ENCODE data around the gene ZNF311.

ZNF311 gene

DNA sequence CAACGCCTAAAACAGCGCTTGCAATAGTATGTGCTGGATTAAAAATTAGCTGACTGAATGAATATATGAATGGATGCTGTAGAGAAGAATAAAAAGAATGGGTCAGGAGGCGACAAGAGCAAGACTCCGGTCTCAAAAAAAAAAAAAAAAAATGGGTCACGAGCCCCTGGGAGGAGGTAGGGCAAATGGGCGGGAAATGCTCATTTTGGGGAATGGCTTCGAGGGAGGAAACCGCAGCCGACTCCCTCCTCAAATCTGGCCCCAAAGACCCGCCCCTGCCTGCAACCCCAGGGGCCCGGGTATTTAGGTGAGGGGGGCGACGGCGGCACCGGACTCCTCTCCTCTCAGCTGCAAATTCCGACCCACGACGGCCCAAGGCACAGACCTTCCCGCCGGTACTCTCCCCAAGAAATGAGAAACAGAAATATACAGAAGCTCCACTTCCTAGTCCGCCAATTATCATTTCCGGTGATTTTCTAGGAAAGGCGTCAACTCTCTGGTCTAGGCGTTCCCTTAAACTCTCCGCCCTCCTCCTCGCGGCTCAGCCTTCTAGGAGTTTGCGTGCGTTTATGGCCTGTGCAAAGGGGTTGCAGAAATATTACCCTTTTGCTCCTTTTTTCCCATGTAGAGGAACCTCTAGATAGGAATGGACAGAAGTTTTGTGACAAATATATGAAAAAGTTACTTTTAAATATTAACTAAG is at the start of gene ZNF311:
Gene ZNF311, minus strand, starts transcription at position 133 of the 703 bp plus-strand sequence. CDS start 1,361 bp downstream, outside the sequence.
- DNase-seq, result peak; percentile 10

DNA sequence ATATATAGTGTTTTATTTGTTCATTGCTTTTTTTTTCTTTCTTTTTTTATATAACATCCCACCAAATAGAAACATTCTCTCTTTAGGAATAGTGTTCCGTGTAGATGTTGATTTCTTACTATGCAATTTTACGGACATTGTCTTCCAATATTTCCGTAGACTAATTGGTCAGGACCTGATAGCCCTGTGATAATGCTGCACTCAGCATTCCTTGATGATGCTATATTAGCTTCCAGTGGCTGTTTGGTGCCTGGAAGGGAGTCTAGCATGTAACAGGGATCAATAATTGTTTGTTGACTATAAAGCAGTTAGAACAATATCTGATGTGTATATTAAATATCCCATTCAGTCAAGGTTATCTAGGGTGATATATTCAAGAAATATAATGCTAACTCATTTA is 46.6 kb upstream of the ZNF311 start:
- DNase-seq, result no peak

DNA sequence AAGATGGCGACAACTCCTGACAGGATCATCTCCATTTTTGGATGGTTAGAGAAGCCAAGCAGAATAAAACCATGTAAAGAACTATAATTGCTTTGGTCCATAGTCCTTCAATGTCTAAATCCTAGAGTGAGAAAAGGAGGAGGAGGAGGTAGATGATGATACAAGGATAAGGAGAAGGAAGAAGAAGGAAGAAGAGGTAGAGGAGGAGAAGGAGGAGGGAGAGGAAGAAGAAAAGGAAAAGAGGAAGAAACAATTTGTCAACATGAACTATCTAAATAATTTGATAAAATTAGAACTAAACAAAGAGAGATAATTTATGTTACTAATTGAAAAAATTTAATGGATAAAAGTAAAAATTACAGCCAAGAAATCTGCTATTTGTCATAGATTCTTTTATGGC is 40.0 kb upstream of the ZNF311 start, which contains the start of gene OR2W1:
Gene OR2W1, minus strand, starts transcription at position 101 of the 400 bp plus-strand sequence. Its CDS starts 0 bp downstream, at position 101.
- no peak for DNase-seq

DNA sequence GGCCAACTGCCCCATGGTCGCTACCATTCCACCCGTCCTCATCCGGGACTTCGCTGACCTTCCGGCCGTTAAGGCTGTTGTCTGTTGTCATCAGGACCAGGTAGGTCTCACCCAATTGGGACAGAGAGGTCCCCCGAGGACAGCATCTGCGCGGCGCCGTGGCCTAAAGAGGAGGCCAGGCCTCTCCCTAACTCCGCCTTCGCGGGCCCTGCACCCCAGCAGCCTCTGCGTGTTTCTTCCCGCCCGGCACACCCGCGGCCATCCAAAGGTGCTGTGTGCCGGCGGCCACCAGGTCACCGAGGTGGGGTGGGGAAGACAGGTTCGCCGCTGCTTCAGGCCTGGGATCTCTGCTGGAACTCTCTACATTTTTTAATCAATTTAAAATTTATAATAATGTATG is 30.8 kb upstream of the ZNF311 start:
- DNase-seq, result no peak

DNA sequence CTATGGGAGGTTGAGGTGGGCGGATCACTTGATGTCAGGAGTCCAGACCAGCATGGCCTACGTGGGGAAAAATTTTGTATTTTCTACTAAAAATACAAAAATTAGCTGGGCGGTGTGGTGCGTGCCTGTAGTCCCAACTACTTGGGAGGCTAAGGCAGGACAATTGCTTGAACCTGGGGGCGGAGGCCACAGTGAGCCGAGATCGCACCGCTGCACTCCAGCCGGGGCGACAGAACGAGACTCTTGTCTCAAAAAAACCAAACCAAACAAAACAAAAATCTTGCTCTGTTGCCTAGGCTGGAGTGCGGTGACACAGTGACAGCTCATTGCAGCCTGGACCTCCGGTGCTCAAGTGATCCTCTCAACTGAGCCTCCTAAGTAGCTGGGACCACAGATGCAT is 23.7 kb upstream of the ZNF311 start:
- no peak for DNase-seq

DNA sequence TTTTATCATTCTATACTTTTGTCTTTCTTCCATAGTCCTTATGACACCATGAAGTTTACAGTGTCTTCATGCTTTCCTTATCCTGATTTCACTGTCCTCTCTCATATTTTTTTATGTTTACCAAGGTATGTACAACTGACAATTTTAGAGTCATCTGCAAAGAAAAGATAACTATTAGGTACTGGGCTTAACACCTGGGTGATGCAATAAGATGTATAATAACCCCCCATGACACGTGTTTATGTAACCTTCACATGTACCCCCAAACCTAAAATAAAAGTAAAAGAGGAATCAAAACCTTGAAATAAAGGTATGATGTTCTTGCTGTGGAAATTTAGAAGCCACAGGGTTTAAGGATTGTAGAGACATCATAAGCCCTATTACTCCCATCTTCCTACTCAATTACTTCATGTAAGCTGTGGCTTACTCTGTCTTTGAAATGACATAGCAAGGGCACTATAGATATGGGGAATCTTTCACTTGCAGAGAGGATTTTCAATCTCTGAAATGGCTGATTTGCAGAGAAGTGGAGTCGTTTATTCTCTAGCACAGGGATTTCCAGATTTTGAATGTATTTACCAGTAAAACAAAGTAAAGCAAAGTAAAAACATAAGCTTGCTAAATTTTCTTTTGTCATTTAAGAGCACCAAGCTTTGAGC is 20.9 kb upstream of the ZNF311 start:
- no peak for DNase-seq

DNA sequence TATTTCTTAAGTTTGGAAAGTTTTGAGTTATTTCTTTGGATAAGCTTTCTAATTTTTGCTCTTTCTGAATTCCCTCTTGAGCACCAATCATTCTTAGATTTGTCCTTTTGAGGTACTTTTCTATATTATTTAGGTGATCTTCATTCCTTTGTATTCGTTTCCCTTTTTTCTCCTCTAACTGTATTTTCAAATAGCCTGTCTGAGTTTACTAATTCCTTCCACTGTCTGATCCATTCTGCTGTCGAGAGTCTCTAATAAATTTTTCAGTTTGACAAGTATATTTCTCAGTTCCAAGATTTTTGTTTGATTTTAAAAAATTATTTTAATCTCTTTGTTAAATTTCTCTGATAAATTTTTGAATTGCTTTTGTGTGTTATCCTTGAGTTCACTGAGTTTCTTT is 16.3 kb upstream of the ZNF311 start:
- DNase-seq, result no peak

DNA sequence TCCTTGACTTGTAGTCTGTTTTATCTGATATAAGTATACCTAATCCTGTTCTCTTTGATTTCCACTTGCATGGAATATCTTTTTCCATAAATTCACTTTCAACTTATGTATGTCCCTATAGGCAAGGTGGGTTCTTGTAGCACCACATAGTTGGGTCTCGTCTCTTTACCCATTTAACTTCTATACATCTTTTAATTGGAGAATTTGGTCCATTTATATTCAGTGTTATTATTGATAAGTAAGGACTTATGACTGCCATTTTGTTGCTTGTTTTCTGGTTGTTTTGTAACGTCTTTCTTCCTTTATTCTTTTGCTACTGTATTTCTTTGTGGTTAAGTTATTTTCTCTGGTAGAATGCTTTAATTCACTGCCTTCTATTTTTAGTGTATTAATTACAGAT is 14.5 kb upstream of the ZNF311 start:
- no peak for DNase-seq

DNA sequence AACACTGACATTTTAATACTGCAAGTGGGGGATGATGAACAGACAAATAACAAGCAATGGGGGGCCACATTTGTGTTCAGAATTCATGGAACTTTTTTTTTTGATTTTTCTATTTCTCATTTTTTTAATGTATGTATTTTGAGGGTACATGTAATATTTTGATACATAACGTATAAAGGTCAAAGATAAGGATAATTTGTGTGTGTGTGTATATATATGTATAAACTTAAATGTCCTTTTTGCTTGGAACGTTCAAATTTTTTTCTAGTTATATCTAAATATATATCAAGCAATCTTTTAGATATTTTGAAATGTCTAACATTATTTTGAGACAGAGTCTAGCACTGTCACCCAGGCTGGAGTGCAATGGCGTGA is 12.3 kb upstream of the ZNF311 start:
- no peak for DNase-seq

DNA sequence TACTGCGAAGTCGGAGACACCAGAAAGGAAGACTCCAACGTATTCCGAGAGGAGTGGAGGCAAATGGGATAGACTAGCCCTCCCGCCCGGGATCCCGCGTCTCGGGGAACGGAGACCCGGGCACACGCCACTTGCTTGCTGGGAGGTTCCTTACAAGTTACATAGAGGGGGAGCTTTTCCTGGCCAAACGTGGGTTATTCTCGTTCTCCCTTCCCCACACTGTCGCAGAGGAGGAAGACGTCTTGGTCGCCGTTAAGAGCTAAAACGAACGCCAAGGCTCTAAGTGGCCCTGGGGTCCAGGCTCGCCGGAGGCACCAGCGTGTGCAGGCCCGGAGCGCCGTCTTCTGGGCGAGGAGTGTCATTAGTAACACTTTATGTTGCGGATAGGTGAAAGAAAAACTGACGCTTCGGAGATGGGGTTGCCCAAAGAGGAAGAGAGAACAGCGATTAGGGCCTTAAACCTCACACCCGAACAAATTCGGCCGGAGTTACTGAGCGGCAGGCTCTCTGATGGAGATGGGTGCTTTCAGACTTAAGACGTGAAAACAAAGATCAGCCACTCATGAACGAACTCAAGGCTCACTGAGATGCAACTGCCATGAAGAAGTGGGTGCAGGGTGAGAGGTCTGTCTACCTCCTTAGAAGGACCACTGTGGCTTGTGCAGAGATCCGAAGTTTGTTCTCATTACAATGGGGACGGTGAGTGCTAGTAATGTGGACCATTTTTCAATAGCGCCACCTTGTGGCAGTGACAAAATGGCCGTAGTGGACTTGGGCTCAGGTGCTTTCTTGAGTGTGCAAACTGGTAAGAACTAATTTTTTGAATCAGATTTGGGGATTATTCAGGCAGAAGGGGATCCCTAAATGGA is 11.7 kb upstream of the ZNF311 start:
- peak; percentile 82 for DNase-seq

DNA sequence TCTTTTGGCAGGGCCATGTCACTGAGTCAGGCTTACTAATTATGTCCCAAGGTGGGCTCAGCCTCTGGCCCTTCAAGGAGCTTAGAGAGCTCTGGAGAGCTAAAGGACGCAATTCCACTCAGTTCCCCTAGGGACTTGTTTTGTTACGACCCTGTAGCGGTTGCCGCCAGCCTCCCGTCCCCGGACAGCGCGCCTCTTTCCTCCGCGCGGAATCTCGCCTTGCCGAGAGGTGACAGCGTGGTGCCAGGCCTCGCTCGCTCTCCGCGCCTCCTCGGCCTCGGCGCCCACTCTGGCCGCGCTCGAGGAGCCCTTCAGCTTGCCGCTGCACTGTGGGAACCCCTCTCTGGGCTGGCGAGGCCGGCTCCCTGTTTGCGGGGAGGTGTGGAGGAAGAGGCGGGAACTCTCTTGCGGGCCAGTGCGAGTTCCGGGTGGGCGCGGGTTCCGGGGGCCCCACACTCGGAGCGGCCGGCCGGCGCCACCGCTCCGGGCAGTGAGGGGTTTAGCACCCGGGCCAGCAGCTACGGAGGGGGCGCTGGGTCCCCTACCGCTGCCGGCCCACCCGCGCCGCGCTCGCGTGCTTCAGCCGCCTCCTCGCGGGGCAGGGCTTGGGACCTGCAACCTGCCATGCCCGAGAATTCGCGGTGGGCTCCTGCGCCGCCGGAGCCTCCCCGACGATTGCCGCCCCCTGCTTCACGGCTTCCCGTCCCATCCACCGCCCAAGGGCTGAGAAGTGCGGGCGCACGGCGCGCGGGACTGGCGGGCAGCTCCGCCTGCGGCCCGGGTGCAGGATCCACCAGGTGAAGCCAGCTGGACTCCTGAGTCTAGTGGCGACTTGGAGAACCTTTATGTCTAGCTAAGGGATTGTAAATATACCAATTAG is 9.9 kb upstream of the ZNF311 start:
- no peak for DNase-seq

DNA sequence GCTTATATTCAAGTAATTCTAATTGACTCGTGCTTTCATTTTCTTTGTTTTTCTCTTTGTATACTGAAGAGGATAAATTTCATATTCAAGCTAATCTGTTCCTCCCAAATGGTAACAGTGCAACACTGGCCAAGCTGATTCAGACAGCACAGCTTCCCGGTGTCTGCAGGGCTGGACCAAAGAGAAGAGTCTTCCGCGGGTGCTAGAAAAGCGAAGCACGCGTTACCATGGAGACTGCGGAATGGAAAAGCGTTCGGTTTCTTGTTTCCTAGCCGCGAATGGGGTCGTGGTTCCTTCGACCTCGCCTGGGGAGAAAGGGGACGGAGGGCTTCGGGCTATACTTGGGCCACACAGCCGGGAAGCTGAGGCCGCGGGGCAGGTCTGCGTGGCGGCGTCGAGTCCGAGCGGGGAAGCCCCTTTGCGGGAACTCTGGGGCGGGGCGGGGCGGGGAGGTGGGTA is 6.2 kb upstream of the ZNF311 start:
- peak; percentile 54 for DNase-seq

DNA sequence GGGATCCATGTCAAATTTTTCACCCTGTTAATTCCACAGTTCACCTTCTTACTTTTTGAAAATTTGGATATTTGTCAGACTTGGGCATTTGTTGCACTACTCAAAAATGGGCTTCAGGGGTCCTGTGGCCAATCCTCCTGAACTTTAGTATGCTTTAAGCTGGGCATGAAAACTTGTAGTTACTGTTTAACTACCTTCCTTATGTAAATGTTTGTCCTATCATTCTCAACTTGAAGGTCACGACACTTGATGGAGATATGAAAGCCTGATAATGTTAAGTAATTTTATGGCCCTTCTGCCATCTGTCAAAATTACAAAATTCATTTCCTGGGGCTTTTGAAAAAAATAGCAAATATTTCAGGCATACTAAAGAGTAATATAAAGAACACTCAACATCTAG is 4.2 kb upstream of the ZNF311 start:
- DNase-seq, result no peak

DNA sequence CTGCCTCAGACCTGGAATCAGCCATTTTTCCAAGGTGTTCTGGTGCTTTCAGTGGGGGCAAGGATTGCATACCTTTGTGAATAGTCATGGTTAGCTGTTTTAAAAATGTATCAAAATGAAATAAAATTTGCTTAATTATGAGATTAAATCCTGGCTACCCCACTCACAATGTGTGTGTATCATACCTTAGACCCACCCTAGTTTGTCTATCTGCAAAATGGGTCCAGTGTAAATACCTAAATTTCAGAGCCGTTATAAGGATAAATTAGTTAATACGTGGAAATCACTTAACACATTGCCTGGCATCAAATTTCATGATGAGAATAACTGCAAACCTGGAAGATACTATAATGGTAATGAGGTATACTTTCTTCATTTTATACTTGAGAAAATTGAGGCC is 3.0 kb upstream of the ZNF311 start:
- no peak for DNase-seq

DNA sequence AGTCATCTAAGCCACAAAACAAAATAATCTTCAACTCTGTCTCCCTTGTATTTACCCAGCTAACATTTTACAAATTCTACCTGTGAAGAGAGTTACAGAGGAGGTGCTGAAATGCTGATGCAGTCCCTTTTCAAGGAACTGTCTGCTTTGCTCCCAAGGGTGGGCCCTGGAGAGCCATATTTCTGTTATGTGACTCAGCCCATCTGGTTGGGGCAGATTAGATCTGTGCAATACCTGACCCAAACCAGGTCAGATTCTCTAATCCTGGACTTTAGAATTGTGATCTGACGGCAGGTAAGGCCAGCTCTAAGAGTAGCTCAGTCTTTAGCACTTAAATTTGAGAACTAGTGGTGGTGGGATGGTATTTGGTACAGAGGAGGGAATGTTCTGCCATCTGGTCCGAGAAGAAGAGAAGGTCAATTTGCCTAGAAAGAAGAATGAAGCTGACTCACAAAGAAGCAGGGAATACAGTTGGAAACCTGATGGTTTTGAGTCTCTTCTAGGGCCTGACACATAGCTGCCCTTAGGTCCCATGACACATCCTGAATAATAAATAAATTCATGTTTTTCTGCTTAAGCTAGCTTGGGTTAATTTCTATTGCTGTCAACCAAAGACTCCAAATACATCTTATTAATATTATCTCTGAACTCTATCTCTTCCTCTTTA is 8.1 kb downstream of the ZNF311 start:
- no peak for DNase-seq

DNA sequence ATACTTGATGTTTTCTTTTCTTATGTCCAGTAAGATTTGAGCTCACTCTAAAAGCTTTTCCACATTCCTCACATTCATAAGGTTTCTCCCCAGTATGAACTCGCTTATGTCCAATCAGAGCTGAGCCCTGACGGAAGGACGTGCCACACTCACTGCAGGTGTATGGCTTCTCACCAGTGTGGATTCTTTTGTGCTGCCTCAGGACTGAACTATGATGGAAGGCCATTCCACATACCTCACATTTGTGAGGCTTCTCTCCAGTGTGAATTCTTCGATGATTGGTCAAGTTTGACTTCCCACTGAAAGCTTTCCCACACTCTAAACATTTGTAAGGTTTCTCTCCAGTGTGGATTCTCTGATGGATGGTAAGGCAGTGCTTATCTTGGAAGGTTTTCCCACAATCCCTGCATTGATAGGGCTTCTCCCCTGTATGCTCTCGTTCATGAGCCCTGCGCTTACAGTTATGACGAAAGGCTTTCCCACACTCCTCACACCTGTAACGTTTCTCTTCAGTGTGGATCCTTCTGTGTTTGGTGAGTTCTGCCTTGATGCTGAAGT is 9.9 kb downstream of the ZNF311 start:
- no peak for DNase-seq

DNA sequence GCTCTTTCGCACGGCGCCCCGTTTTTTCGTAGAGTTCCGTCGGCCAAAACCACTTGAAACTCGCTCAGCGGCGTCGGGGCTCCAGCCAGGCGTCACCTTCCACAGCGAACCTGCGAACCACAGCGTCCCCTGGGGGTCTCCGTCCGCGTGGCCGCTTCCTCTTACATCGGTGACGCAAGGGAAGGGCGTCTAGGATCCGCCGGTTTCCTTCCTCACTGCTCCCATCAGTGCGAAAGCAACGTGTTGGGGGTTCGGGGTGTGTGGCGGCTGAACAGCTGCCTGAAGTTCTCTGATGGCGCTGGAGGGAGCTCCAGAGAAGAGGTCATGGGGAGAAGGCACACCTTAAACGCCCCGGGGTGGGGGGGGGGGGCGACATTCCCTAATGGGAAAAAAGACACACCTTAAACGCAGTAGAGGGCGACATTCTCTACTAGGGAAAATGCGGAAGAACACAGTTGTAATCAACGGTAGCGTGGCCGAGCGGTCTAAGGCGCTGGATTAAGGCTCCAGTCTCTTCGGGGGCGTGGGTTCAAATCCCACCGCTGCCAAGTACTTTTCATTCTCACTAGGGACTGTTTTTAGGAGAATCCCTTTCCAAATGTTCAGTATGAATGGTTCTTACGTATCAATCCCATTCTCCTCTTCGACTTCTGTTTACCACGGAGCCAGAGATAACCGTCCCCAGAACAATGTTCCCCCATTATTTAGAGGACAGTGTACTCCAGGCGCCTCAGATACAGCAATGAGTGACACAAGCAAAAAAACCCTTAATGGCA is 16.4 kb downstream of the ZNF311 start:
- peak; percentile 66 for DNase-seq

DNA sequence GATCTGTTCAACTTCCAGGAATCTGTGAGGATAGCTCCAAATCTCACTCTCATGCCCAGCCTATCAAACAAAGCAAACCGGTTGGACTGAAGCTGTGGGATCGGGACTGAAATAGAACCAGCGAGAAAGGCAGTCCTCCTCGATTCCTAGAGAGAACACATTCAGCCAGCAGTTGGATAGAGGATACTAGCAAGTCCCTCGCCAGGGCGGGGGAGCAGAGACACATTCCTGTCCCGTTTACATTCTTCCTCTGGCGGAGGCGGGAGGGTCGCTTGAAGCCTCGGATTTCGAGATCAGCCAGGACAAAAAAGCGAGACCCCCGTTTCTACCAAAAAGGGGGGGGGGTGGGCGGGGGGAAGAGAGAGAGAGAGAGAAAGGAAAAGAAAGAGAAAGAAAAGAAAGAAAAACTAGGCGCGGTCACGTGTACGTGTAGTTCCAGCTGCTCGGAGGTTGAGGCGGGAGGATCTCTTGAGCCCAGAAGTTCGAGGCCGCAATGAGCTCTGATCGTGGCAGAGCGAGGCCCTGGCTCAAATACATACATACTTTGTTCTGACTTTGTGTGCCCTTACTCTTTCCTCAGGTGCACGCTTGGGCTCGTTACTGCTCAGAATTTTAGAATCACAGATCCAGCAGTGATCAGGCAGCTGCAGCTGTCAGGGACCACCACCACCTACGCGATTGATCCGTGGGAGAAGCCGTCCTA is 19.5 kb downstream of the ZNF311 start:
- DNase-seq, result no peak

DNA sequence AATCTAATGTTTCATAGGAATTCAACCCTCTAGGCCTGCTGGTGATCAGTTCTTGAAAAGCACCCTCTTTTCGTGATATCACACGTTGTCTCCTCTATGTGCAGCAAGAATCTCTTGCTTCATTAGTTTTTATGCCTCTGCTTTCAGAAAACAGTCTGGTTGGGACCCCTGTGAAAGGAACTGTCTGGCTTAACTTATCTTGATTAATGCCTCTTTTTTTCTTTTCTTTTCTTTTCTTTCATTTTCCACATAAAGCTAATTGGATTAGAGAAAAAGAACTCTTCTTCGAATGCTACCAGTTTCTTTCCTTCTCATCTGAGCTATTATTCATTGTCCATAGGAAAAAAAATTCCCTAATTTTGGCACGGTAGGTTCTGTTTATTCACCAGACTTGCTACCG is 21.3 kb downstream of the ZNF311 start:
- no peak for DNase-seq

Measured in activated CD4-positive, alpha-beta T cell treated with anti-CD3 and anti-CD28 coated beads, Interleukin-2, amount 50 U/mL, for 1 hour (primary cell).